Retinal pigment epithelial cell (primary cell): ENCODE measurements around the gene NR6A1.

Experiments used
- DNase-seq: peaks from one replicate; pipeline ENCODE4 v3.0.0-alpha.2; 2010; ENCODE audit warnings: low read depth
- H3K4me3 ChIP-seq: 2 replicates; pipeline ENCODE4 v1.5.1; 2011; ENCODE audit warnings: mild to moderate bottlenecking, low read length, control low read depth, moderate library complexity
- CTCF ChIP-seq: conservative IDR thresholded peaks from 2 replicates; pipeline ENCODE4 v1.5.1; 2011; ENCODE audit warnings: low read depth, low read length, control low read depth, inconsistent platforms

The NR6A1 gene

DNA sequence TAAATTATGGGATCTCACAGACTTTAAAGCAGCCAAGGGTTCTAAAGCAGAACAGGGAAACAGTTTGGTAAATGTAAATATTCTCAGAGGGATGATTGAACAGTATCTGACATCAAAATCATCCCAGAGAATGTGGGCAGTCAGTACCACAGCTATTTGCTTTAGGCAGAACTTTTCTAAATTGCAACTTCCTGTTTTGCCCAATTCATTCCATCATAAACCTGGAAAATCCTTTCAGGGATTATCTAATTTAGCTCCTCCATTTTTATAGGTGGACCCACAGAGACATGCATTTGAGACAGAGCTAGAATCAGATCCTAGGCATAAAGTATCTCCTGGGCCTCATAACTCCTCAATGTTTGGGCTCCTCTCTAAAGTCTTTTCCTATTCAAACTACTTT, 12.4 kb downstream of the NR6A1 start:
- no peak for TF ChIP-seq CTCF
- no peak overlapping the region for H3K4me3 ChIP-seq
- no peak for DNase-seq

DNA sequence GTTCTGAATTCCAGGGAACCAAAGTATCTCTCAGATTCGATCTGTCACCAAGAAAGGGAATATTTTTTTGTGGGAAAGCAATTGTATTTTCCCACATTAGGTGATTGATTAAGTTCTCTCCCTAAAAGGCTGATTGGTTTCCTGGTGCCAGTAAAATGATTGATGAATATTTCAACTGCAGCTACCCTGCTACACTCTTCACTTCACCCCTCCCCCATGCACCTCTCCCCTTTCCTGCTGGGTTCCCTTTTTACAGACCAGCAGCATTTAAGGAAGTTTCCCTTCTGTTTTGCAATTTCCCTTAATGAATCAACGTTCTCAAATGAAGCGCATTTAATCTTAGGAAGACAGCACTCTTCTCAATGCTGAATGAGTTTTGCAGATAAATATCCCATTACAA, 13.1 kb downstream of the NR6A1 start:
- no peak for DNase-seq

GRCh38 chr9:124757616-124758015, 13.5 kb downstream of the NR6A1 start:
- no peak overlapping the region for H3K4me3 ChIP-seq
- no peak for TF ChIP-seq CTCF
- no peak for DNase-seq

More for the DNA sequence above, 13.1 kb downstream of the NR6A1 start:
- no peak for TF ChIP-seq CTCF
- H3K4me3 ChIP-seq = no peak overlapping the region

DNA sequence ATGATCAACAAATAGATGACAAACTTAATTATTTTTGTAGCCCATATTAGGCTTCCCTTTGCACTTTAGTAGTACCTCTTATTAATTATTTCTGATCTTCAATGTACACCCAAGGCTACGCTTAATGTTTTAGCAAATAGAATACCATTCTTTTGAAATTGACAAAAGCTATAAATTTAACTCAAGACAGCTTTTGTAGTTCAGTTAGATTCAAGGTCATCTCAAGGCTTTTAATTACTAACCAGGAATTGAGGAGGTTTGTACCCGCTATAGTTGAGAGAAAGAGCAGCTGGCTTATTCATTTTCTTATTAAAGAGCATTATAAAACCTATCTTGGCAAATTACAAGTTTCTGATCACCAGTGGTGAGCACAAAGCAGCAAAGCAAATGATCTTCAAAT, 15.1 kb downstream of the NR6A1 start:
- no peak overlapping the region for H3K4me3 ChIP-seq
- no peak for TF ChIP-seq CTCF
- no peak for DNase-seq

DNA sequence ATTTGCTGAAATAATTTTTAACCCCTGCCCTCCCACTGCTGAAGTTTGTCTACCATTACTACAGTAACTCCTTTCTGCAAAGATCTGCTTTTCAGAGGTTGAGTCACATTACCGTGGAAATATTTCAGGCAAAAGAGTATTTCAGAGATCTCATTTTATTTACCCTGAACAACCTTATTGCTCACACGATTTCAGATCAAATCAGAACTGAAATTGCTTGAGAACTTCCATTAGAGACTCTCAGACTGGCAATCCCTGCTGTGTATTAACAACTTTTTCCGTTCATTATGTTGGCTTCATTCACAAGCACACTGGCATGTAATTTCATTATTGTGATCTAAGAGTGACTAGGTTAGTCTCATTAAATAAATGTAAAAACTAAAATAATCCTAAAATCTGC, 16.1 kb downstream of the NR6A1 start:
- H3K4me3 ChIP-seq = no peak overlapping the region
- DNase-seq = no peak
- TF ChIP-seq CTCF = no peak

- peak; percentile 57 for TF ChIP-seq CTCF
- no peak for DNase-seq
Measured at GRCh38 chr9:124754289-124754688, 16.8 kb downstream of the NR6A1 start.

GRCh38 chr9:124752967-124753366, 18.1 kb downstream of the NR6A1 start:
- no peak for DNase-seq
- no peak for TF ChIP-seq CTCF
- no peak overlapping the region for H3K4me3 ChIP-seq

More at GRCh38 chr9:124754289-124754688, 16.8 kb downstream of the NR6A1 start:
- H3K4me3 ChIP-seq = no peak overlapping the region
